ENCODE data around the gene COL8A2.

COL8A2 gene

GRCh38 chr1:36070349-36070748 is 54.7 kb downstream of the COL8A2 start:
- DNase-seq (ENCODE audit: low read depth in 2 of 3, low spot score in 1 of 3): no peak

- no peak for DNase-seq (ENCODE audit: low read depth in 2 of 3, low spot score in 1 of 3)
These were observed 56.2 kb downstream of the COL8A2 start for GRCh38 chr1:36068866-36069265.

DNA sequence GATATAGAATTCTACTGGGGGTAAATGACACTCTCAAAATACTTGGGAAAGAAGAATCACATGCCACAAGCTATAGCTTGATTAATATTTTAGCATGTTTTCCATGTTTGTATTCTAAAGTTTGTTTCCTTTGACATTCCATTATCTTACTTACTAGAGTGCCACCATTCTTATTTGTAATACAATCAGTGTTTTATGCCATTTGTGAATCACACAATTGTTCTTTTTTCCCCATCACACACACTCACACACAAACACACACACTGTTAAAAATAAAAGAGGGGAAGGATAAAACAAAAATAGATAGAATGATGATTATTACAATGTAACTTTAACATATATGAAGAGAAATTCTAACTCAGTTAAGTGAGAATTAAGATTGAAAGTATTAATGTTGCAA is 57.2 kb downstream of the COL8A2 start:
- DNase-seq (ENCODE audit: low read depth in 2 of 3, low spot score in 1 of 3): no peak

DNA sequence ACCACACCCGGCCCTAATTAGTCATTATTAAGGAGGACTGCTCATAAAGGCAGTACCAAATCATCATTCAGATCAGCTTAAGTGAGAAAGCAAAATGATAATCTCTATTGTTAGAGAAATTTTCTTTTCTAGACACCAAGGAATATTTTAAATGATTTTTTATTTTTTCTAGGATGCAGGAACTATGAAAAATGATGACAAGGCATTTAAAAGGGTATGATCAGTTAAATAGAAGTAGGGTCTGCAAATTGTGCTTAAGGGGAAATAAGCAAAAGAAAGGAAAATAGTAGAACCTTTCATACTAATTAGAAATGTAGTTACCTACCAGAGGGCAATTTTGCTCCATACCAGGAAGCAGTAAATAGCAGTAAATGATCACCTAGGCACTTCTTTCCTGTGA is 62.7 kb downstream of the COL8A2 start:
- DNase-seq (ENCODE audit: low read depth in 2 of 3, low spot score in 1 of 3): no peak

DNA sequence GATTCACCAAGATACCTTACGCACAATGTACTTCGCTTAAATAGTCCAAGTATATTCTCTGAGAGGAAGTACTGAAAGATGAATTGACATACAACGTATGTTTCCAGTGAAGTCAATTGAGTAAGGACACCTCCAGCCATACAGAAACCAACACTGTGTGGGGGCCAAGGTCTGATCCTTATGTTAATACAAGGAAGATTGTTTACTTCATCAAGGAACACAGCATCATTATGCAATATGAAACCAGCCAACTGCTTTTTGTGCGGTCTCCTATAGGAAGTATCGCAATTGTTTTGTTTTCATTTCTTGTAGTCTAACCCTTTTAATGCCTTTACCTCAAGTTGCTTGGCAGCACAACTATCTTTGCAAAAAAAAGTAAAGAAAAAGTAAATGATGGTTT is 69.3 kb downstream of the COL8A2 start:
- no peak for DNase-seq (ENCODE audit: low read depth in 2 of 3, low spot score in 1 of 3)

DNA sequence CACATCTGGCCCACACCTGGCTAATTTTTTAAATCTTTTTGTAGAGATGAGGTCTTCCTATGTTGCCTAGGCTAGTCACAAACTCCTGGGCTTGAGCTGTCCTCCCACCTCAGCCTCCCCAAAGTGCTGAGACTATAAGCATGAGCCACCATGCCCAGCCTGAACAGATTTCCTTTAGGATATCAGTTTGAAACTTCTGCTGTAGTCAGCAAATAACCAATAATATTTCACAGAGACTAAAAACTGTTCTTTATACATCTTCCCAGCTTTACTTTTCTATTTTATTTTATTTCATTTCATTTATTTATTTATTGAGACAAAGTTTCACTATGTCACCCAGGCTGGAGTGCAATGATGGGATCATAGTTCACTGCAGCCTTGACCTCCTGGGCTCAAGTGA is 71.0 kb downstream of the COL8A2 start:
- DNase-seq (ENCODE audit: low read depth in 2 of 3, low spot score in 1 of 3): no peak

GRCh38 chr1:36051821-36052220 is 73.2 kb downstream of the COL8A2 start:
- DNase-seq (ENCODE audit: low read depth in 2 of 3, low spot score in 1 of 3): no peak

Data from stimulated activated CD4-positive, alpha-beta T cell treated with anti-CD3 and anti-CD28 coated beads, Interleukin-12 subunit alpha, Interleukin-12 subunit beta, amount 100 ng/mL, for 48 hours (primary cell).